Measurements from ENCODE around the gene SORT1. TPM values are rescaled to one million over a fixed set of nuclear protein-coding genes. Genes with fewer than 3 reads are reported as not detected.
"Not testable (repeated sequence)": the region's sequence is repeated elsewhere in the genome, so short reads cannot be mapped to it uniquely, and the experiment has no call there.

The SORT1 gene
- total RNA-seq, 2 donors from 2014 or later = 0.66 to 0.78 TPM

DNA sequence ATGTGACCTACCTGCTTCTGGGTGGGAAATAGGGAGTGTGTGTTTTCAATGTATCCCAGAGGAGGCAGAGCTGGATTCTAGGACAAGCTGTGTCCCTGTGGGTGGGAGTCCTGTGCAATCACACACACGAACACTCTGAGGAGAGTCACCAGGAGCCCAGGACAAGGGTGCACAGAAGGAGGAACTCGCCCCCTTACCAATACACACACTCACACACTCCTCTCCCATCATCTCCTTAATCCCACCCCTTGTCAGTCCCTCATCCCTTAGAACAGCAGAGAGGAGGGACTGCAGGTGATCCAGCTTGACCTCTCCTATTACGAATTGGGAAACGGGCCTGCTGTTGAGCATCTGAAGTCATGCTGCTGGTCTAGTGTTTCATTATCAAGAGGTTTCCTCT is 82.4 kb downstream of the SORT1 start:
- no peak for ATAC-seq (replicated peaks)
- H3K4me3 Mint-ChIP-seq = no peak overlapping the region
- no peaks in the 10 kb centered on the region for H3K36me3 Mint-ChIP-seq (ENCODE audit: low read depth)
- H3K27me3 Mint-ChIP-seq = peaks cover 7% of the 10 kb centered on the region
- H3K4me1 Mint-ChIP-seq = no peaks in the 10 kb centered on the region
- H3K9me3 Mint-ChIP-seq = no peaks in the 10 kb centered on the region
- H3K27ac Mint-ChIP-seq = no peak overlapping the region

DNA sequence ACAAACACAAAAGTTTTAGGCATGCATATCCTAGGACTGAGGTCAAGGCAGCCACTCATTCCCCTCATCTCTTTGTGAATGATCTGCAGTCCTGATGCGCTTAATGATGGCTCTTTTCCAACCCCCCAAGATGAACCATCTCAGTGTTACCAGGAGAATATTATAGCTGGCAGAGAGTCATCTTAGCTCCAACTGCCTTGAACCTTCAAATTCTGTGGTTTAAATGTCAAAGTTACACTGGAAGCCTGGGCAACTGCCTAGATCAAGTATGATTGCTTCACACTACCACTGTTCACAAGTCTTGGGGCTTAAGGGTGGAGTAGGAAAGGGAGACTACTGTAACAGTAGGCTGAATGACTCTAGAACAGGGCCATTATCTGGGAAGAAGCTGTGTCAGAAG is 82.9 kb downstream of the SORT1 start:
- no peaks in the 10 kb centered on the region for H3K9me3 Mint-ChIP-seq
- no peak overlapping the region for H3K4me3 Mint-ChIP-seq
- H3K4me1 Mint-ChIP-seq = no peaks in the 10 kb centered on the region
- no peaks in the 10 kb centered on the region for H3K36me3 Mint-ChIP-seq (ENCODE audit: low read depth)
- peaks cover 4% of the 10 kb centered on the region for H3K27me3 Mint-ChIP-seq
- H3K27ac Mint-ChIP-seq = no peak overlapping the region
- ATAC-seq (replicated peaks) = no peak

DNA sequence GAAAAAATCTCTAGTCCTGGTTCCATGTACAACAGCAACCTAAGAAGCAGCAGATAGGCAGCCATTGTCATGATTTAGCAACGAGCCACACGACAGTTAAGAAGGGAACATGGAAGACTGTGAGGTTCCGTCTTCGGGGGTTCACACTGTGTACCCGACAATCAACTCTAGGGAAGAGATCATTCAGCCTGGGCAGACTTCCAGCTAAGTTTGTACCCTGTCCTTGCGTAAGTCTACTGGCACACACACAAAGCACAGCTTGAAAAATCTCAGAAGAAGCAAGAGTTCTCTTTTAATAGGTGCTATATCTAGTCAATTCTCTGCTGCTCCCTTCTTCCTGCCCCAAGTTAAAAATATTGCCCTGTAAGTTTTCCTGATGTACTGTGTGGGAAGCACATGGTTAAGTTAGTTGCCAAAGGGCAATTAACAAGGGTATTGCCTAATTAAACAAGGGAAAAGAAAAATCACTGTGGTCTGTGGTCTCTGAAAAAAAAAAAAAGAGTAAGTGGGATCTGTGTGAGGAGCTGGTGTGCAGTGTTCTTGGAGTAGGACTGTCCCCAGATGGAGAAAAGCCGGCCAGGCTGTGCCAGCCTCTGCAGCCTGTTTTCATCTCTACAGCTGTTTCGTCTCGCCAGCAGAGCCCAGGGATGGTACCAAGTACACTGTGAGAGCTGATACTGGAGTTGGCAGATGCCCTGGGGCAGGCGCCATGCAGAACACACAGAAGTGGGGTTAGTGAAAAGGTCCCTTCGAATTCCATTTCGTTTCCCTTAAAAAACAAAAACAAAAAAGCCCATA is 84.5 kb downstream of the SORT1 start:
- Mint-ChIP-seq H3K27ac (no peak overlapping the region), H3K4me3 (no peak overlapping the region), H3K36me3 (ENCODE audit: low read depth) (no peaks in the 10 kb centered on the region), H3K4me1 (no peaks in the 10 kb centered on the region), H3K27me3 (peaks cover 10% of the 10 kb centered on the region), H3K9me3 (no peaks in the 10 kb centered on the region)
- ATAC-seq (replicated peaks) = no peak

DNA sequence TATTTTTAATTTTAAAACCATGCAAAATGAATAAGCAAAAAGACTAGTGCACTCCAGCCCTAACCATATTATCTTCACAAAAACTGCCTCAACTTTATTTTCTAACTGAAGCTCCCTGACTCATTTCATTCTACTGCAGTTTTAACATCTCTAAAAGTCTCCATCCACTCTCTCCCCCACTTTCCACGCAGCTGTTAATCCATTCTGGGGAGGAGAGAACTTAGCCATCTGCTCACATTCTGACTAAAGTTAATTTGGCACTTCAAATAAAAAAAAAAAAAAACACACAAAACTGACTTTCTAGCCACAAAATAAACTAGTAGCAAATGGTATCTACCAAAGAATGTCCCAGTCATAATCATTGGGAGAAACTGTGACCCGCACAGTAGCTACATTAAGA is 85.5 kb downstream of the SORT1 start:
- Mint-ChIP-seq H3K4me1 (no peaks in the 10 kb centered on the region), H3K36me3 (ENCODE audit: low read depth) (no peaks in the 10 kb centered on the region), H3K27me3 (peaks cover 10% of the 10 kb centered on the region), H3K9me3 (no peaks in the 10 kb centered on the region), H3K27ac (no peak overlapping the region), H3K4me3 (no peak overlapping the region)
- ATAC-seq (replicated peaks) = no peak

DNA sequence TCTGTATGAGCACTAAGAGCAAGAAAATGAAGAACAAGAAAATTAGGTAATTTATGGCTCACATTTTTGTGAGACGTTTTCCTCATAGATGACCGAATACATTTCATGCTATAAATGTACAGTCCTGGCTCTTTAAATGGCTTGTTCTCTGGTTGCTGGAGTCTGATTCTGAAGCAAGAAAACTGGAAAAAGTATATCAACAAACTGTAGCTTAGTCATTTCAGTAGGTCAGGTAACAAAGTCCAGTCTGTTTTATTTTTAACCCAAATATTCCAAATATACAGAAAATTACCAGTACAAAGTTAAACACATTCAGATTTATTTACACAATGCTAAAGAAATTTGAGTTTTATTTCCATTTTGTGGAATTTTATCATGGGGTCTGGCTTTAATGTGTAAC is 88.4 kb downstream of the SORT1 start:
- no peak overlapping the region for H3K27ac Mint-ChIP-seq
- H3K36me3 Mint-ChIP-seq (ENCODE audit: low read depth) = no peaks in the 10 kb centered on the region
- H3K4me3 Mint-ChIP-seq = no peak overlapping the region
- H3K9me3 Mint-ChIP-seq = no peaks in the 10 kb centered on the region
- H3K4me1 Mint-ChIP-seq = no peaks in the 10 kb centered on the region
- no peak for ATAC-seq (replicated peaks)
- H3K27me3 Mint-ChIP-seq = peaks cover 10% of the 10 kb centered on the region

DNA sequence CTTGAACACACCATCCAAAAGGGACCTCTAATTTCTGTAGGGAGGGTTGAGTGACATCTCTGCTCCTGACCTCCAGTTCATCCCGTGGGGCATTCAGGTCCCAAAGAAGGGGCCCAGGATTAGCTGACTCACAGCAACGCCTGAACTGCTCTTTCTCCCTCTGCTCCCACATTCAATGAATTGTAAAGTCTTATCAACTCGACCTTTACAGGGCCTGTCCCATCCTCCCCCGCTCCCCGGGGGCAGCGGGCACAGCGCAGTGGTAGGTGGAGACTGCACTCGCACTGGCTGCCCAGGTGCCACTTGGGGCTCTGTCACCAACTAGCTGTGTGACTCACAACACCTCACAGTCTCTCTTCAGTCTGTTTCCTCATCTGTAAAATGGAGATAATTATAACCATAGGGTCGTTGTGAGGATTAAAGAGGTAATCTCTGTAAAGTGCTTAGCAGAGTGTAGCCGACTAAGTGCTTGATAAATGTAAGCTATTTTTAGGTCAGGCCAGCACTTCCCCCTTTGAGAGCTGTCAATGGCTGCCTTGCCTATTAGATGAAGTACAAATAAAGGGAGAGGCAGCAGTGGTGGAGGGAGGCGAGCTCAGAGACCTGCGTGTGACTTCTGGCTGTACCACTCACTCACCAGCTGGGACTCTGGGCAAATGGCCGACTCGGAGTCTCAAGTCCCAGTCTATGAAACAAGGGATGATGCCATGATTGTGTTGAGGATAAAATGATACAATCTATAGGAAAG is 90.3 kb downstream of the SORT1 start:
- H3K4me1 Mint-ChIP-seq = no peaks in the 10 kb centered on the region

DNA sequence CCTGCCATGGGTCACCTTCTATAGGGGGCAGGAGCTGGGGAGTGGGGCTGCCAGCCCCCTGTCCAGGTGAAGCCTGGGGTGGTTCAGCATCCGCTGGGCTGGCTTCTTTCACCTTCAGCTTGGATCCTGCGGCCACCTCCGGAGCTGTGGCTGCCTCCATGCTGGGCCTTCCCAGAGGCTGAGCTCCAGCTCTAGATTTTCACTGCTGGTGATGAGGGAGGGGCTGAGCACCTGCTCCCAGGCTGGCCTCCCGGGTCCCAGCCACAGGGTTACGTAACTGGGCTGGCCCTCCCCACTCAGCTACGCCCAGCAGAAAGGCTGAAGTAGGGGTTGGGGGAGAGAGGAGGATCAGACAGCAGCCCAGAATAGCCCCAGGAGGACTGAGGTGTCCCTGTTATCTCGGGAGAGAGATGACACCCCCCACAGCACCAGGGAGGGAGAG is 90.9 kb downstream of the SORT1 start, which contains the start of gene MYBPHL:
Gene MYBPHL (minus strand): TSS at position 180 of the 442 bp plus-strand sequence. CDS start 20 bp downstream, at position 160.
- Mint-ChIP-seq H3K4me1 (no peaks in the 10 kb centered on the region), H3K27me3 (peaks cover 10% of the 10 kb centered on the region), H3K9me3 (no peaks in the 10 kb centered on the region), H3K36me3 (ENCODE audit: low read depth) (no peaks in the 10 kb centered on the region), H3K27ac (no peak within 1 kb of the TSS), H3K4me3 (no peak within 1 kb of the TSS)
- no peak for ATAC-seq (replicated peaks)

More for the DNA sequence above, 90.3 kb downstream of the SORT1 start:
- H3K27me3 Mint-ChIP-seq = peaks cover 10% of the 10 kb centered on the region
- H3K36me3 Mint-ChIP-seq (ENCODE audit: low read depth) = no peaks in the 10 kb centered on the region
- no peaks in the 10 kb centered on the region for H3K9me3 Mint-ChIP-seq
- no peak overlapping the region for H3K27ac Mint-ChIP-seq
- no peak overlapping the region for H3K4me3 Mint-ChIP-seq
- no peak for ATAC-seq (replicated peaks)

DNA sequence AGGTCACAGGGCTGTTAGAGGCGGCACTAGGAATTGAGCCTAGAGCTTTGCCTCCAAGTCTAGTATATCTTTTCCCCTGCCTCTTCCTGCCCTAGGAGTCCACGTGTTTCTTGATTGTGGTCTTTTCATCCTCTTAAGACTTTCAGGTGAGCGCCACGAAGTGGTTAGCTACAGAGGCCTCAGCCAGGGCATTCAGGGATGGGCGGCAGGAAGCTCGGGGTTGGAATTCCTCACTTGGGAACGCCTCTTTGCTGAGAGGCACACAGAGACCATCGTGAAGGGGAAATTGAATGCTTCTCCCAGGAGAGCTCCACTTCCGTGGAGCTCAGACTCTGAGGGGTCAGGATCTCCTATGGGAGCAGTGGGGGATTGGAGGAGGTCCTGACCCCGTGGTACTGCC is 91.7 kb downstream of the SORT1 start:
- ATAC-seq (replicated peaks); H3K4me1 Mint-ChIP-seq; H3K36me3 Mint-ChIP-seq (ENCODE audit: low read depth); H3K27ac Mint-ChIP-seq; H3K4me3 Mint-ChIP-seq; H3K9me3 Mint-ChIP-seq: not testable (repeated sequence)
- H3K27me3 Mint-ChIP-seq = peaks cover 10% of the 10 kb centered on the region

DNA sequence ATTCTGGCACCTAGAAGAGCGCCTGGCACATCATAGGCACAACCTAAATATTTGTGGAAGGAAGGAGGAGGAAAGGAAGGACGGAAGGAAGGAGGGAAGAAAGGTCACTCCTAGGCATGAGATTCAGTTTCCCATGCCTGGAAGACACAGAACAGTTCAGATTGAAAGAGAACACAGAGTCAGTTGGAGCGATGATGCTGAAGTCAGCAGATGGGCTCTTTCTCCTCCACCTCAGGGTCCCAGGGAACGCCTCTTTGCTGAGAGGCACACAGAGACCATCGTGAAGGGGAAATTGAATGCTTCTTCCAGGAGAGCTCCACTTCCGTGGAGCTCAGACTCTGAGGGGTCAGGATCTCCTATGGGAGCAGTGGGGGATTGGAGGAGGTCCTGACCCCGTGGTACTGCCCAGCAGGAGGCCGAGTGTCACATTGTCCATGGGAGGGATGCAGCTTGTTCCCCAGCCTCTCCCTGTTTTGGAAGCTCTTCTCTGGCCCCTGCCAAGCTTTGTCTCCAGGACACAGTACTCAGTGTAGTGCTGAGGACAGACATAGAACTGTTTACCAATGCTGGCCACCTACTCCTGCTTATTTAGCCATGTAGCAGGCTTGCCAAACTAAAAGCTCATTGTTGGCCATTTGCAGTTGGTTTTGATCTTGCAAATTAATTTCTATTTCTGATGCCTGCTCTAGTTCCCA is 93.3 kb downstream of the SORT1 start:
- Mint-ChIP-seq H3K36me3 (ENCODE audit: low read depth) (no peaks in the 10 kb centered on the region), H3K27ac (no peak overlapping the region), H3K9me3 (no peaks in the 10 kb centered on the region), H3K4me1 (no peaks in the 10 kb centered on the region), H3K4me3 (no peak overlapping the region), H3K27me3 (peaks cover 11% of the 10 kb centered on the region)
- no peak for ATAC-seq (replicated peaks)

DNA sequence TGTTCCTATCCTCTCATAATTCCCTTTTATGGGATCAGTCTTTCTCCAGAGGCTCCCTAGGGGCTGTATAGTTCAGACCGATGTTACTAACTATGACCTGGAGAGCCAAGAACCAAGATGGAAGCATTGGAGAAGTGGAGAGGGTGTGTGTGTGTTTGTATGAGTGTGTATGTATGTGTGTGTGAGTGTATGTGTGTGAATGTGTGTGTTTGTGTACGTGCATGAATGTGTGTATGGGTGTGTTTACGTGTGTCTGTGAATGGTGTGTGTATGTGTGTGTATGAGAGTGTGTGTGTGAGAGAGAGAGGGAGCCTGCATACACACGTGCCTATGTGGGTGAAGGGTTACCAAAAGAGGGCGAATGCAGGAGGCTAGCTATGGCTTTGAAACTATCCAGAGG is 95.8 kb downstream of the SORT1 start:
- peaks cover 3% of the 10 kb centered on the region for H3K4me1 Mint-ChIP-seq
- H3K36me3 Mint-ChIP-seq (ENCODE audit: low read depth) = no peaks in the 10 kb centered on the region
- no peak overlapping the region for H3K4me3 Mint-ChIP-seq
- no peaks in the 10 kb centered on the region for H3K9me3 Mint-ChIP-seq
- H3K27me3 Mint-ChIP-seq = peaks cover 9% of the 10 kb centered on the region
- H3K27ac Mint-ChIP-seq = no peak overlapping the region
- ATAC-seq (replicated peaks) = no peak

DNA sequence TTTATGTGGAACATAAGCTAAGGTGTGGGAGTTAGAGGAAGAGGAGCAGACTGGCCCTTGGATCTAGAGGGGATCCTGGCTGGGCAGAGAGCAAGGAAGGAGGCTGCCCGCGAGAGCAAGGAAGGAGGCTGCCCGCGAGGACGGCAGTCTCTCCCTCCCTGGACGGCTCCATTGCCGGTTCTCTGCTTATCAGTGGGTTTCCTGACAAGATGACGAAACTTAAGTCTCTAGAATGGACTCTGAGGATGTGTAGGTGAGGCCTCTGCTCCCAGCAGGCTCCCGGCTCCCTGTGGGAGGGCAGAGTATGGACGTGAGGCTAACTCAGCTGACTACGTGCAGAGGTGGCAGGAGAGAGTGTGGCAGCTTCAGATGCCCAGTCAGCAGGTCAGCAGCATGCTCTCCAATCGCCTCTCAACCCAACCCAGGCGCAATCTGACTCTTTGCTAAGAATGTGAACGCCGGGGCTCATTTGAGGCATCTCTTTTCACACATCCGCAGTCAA is 97.0 kb downstream of the SORT1 start:
- Mint-ChIP-seq H3K4me1 (peaks cover 3% of the 10 kb centered on the region), H3K4me3 (no peak overlapping the region), H3K27ac (no peak overlapping the region), H3K36me3 (ENCODE audit: low read depth) (no peaks in the 10 kb centered on the region), H3K9me3 (no peaks in the 10 kb centered on the region), H3K27me3 (peaks cover 9% of the 10 kb centered on the region)
- ATAC-seq (replicated peaks) = no peak

DNA sequence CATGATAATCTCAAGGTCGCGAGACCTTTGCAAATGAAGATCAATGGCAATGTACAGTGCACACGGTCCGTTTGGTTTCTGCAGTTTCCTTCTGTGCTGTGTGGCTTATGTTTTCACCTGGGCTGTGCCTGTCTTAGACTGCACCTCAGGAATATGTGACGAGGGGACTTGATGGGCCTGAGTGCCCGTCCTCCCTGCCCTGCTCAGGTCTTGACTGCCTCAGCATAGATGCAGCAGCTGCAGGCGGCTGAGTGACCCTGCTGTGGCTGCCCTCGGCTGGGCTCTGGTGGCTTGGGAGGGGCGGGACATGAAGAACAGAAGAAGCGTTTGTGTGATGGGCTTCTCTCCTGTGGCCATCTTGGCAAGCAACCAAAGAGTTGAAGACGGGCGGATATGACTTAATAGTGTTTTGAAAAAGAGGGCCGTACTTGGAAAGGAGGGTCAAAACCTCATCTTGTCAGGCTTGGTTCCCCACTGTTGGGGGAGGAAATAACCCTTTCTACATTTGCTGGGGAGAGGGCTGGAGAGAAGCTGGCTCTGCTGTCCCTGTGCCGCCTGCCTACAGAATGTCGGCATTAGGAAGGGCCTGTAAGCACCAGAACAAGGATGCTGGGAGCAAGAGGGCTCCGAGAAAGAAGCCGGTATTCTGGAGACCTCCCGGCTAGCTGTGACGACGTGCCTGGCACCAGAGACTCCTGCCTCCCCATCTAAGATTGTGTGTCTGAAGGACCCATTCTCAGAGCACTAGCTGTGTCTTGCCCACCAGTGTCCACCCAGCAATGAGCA is 98.0 kb downstream of the SORT1 start:
- Mint-ChIP-seq H3K27me3 (peaks cover 11% of the 10 kb centered on the region), H3K36me3 (ENCODE audit: low read depth) (no peaks in the 10 kb centered on the region), H3K4me3 (no peak overlapping the region), H3K27ac (peak overlapping the region; percentile 16), H3K4me1 (peaks cover 3% of the 10 kb centered on the region), H3K9me3 (no peaks in the 10 kb centered on the region)
- ATAC-seq (replicated peaks) = no peak

DNA sequence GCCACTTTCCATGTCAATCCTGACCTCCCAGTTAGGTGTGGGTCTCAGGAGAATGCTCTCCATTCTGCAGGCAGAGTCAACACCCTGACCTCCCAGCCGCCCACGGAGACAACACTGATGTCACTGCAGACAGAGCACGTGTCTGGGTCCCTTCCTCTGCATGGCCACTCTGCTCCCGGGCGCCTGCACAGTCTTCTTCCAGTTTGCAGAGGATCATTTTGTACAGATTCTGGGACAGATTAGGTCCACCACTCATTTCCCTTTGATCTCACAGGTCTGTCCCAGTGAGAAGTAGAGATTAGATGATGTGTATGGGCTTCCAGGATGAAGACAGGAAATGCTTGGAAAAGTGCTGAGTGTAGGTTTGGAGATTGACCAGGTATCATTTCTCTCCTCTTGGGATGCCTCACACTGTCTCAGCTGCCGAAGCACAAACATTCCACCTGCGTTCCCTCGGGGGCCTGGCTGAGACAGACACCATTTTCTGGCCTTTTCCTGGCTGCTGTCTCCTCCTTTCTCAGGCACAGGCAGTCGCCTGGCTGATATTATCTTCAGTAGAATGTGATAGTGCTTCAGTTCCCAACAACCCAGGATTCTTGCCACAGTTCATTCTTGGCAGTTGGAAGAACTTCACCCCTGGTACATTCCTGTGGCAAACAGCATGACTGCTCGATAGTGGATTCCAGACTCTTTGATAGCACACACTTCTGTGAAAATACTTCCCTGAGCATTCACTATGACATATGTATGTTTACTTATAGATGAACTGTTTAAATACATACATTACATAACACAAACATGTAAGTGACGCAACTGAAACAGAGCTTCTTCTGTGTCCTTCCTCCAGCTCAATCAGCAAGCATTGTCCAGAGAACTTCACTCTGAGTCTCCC is 98.8 kb downstream of the SORT1 start:
- H3K4me3 Mint-ChIP-seq = no peak overlapping the region
- peak; percentile 76 for ATAC-seq (replicated peaks)
- H3K27me3 Mint-ChIP-seq = peaks cover 12% of the 10 kb centered on the region
- peaks cover 3% of the 10 kb centered on the region for H3K4me1 Mint-ChIP-seq
- peak overlapping the region; percentile 16 for H3K27ac Mint-ChIP-seq
- no peaks in the 10 kb centered on the region for H3K36me3 Mint-ChIP-seq (ENCODE audit: low read depth)
- no peaks in the 10 kb centered on the region for H3K9me3 Mint-ChIP-seq

Measured in activated T-helper 17 cell treated with anti-CD3 and anti-CD28 coated beads, Interleukin-2, amount 50 U/mL, for 72 hours (primary cell).